SK-N-SH treated with all-trans-retinoic acid at 6 μM for 48 hours (cell line): ENCODE data around the gene ZFYVE28.

Source experiments
- ATAC-seq: fragments of 200-7000 bp; cut with Tn5 transposase; 3 replicates; pipeline ENCODE4 v1.9.1; 2020; ENCODE audit warnings: mild to moderate bottlenecking, moderate library complexity
- ARNTL ChIP-seq: fragments of 450-650 bp; formaldehyde crosslinking; IDR thresholded peaks from 2 replicates; pipeline ENCODE4 v1.5.0; 2020; ENCODE audit warnings: low read depth, mild to moderate bottlenecking, moderate library complexity, borderline replicate concordance
- BACH2 ChIP-seq: fragments of 250-450 bp; sonication (Bioruptor Pico); IDR thresholded peaks from 2 replicates; pipeline ENCODE4 v1.9.0; 2021; ENCODE audit warnings: mild to moderate bottlenecking, borderline replicate concordance
- CREB5 ChIP-seq: fragments of 250-450 bp; sonication (Bioruptor Pico); IDR thresholded peaks from 2 replicates; pipeline ENCODE4 v1.5.1; 2020; ENCODE audit warnings: low read depth, mild to moderate bottlenecking, moderate library complexity
- CSRNP3 ChIP-seq: fragments of 250-450 bp; sonication (Bioruptor Pico); IDR thresholded peaks from 2 replicates; pipeline ENCODE4 v1.5.1; 2021; ENCODE audit warnings: mild to moderate bottlenecking, moderate library complexity
- ESRRG ChIP-seq: fragments of 250-450 bp; sonication (Bioruptor Pico); IDR thresholded peaks from 2 replicates; pipeline ENCODE4 v1.6.1; 2021; ENCODE audit warnings: mild to moderate bottlenecking
- GLIS3 ChIP-seq: fragments of 250-450 bp; sonication (Bioruptor Pico); IDR thresholded peaks from 2 replicates; pipeline ENCODE4 v1.5.0; 2020; ENCODE audit warnings: mild to moderate bottlenecking, moderate library complexity
- ISL1 ChIP-seq: fragments of 250-450 bp; sonication (Bioruptor Pico); IDR thresholded peaks from 2 replicates; pipeline ENCODE4 v2.1.2; 2022; ENCODE audit warnings: mild to moderate bottlenecking, moderate library complexity
- OSR1 ChIP-seq: fragments of 250-450 bp; sonication (Bioruptor Pico); IDR thresholded peaks from 2 replicates; pipeline ENCODE4 v1.8.0; 2022; ENCODE audit warnings: moderate library complexity, mild to moderate bottlenecking, inconsistent platforms
- PATZ1 ChIP-seq: fragments of 250-450 bp; sonication (Bioruptor Pico); IDR thresholded peaks from 2 replicates; pipeline ENCODE4 v1.8.0; 2020; ENCODE audit warnings: mild to moderate bottlenecking, moderate library complexity, borderline replicate concordance
- PPARA ChIP-seq: fragments of 250-450 bp; sonication (Bioruptor Pico); IDR thresholded peaks from 2 replicates; pipeline ENCODE4 v1.5.0; 2020; ENCODE audit warnings: mild to moderate bottlenecking, borderline replicate concordance
- SNAI2 ChIP-seq: fragments of 250-450 bp; sonication (Bioruptor Pico); IDR thresholded peaks from 2 replicates; pipeline ENCODE4 v1.5.0; 2020; ENCODE audit warnings: mild to moderate bottlenecking, moderate library complexity
- TCF4 ChIP-seq: fragments of 250-450 bp; sonication (Bioruptor Pico); IDR thresholded peaks from 2 replicates; pipeline ENCODE4 v1.8.0; 2021; ENCODE audit warnings: mild to moderate bottlenecking, moderate library complexity, borderline replicate concordance
- TOX ChIP-seq: fragments of 250-450 bp; sonication (Bioruptor Pico); IDR thresholded peaks from 2 replicates; pipeline ENCODE4 v1.8.0; 2021; ENCODE audit warnings: mild to moderate bottlenecking, moderate library complexity, borderline replicate concordance
- TSHZ2 ChIP-seq: fragments of 250-450 bp; sonication (Bioruptor Pico); IDR thresholded peaks from 2 replicates; pipeline ENCODE4 v1.5.0; 2020; ENCODE audit warnings: mild to moderate bottlenecking, moderate library complexity
- ZFP3 ChIP-seq: fragments of 250-450 bp; sonication (Bioruptor Pico); IDR thresholded peaks from 2 replicates; pipeline ENCODE4 v1.5.0; 2020; ENCODE audit warnings: mild to moderate bottlenecking, moderate library complexity
- ZFP30 ChIP-seq: fragments of 450-650 bp; formaldehyde crosslinking; IDR thresholded peaks from 2 replicates; pipeline ENCODE4 v1.5.0; 2022; ENCODE audit warnings: mild to moderate bottlenecking, moderate library complexity
- ZNF565 ChIP-seq: fragments of 450-650 bp; formaldehyde crosslinking; conservative IDR thresholded peaks from 2 replicates; pipeline ENCODE4 v1.5.0; 2020; ENCODE audit warnings: low read depth, mild to moderate bottlenecking, moderate library complexity
- ZNF70 ChIP-seq: fragments of 450-650 bp; formaldehyde crosslinking; IDR thresholded peaks from 2 replicates; pipeline ENCODE4 v1.5.0; 2020; ENCODE audit warnings: mild to moderate bottlenecking, moderate library complexity
- ZNF8 ChIP-seq: fragments of 450-650 bp; formaldehyde crosslinking; IDR thresholded peaks from 2 replicates; pipeline ENCODE4 v1.5.0; 2020; ENCODE audit warnings: mild to moderate bottlenecking, moderate library complexity

ZFYVE28 gene

GRCh38 chr4:2247128-2248043 lies 171.1 kb downstream of the ZFYVE28 start:
- no peak for ATAC-seq

GRCh38 chr4:2246384-2247127 lies 171.9 kb downstream of the ZFYVE28 start:
- no peak for ATAC-seq
- TF ChIP-seq ZNF565, result no peak
- no peak for TF ChIP-seq ZNF8 (CRISPR knock-in tag)
- TF ChIP-seq BACH2 (CRISPR knock-in tag), result no peak

More at GRCh38 chr4:2247128-2248043, 171.1 kb downstream of the ZFYVE28 start:
- no peak for TF ChIP-seq TCF4 (CRISPR knock-in tag)
- no peak for TF ChIP-seq OSR1 (CRISPR knock-in tag)
- no peak for TF ChIP-seq SNAI2 (CRISPR knock-in tag)
- TF ChIP-seq CREB5 (CRISPR knock-in tag), result no peak
- no peak for TF ChIP-seq PPARA
- no peak for TF ChIP-seq TOX
- TF ChIP-seq CSRNP3 (CRISPR knock-in tag), result no peak
- TF ChIP-seq ZFP3 (CRISPR knock-in tag), result no peak
- no peak for TF ChIP-seq ZFP30 (CRISPR knock-in tag)
- no peak for TF ChIP-seq ISL1 (CRISPR knock-in tag)
- TF ChIP-seq ZNF8 (CRISPR knock-in tag), result no peak
- no peak for TF ChIP-seq GLIS3 (CRISPR knock-in tag)
- no peak for TF ChIP-seq PATZ1 (CRISPR knock-in tag)
- TF ChIP-seq BACH2 (CRISPR knock-in tag), result no peak
- no peak for TF ChIP-seq ZNF70 (CRISPR knock-in tag)
- TF ChIP-seq ARNTL (CRISPR knock-in tag), result no peak
- TF ChIP-seq TSHZ2, result no peak
- TF ChIP-seq ESRRG (CRISPR knock-in tag), result no peak

GRCh38 chr4:2245787-2246275 lies 172.6 kb downstream of the ZFYVE28 start:
- TF ChIP-seq GLIS3 (CRISPR knock-in tag) (no peak), ZNF8 (CRISPR knock-in tag) (no peak), ZNF70 (CRISPR knock-in tag) (no peak), CSRNP3 (CRISPR knock-in tag) (no peak), PPARA (no peak)
- ATAC-seq, result no peak
